ENCODE data around the gene PIERCE2.
"Not testable (repeated sequence)": the region's sequence is repeated elsewhere in the genome, so short reads cannot be mapped to it uniquely, and the experiment has no call there.

The PIERCE2 gene

GRCh38 chr15:55446379-55447029, 38.2 kb downstream of the PIERCE2 start:
- H3F3A ChIP-seq (ENCODE audit: insufficient read depth, low read length); H3K4me3 ChIP-seq (ENCODE audit: low read depth, low read length, poor library complexity, severe bottlenecking); H2AFZ ChIP-seq (ENCODE audit: low read length); H3K27me3 ChIP-seq (ENCODE audit: insufficient read depth, low read length); H3K4me2 ChIP-seq (ENCODE audit: low read length); H3K9ac ChIP-seq (ENCODE audit: low read length); H3K9me2 ChIP-seq (ENCODE audit: low read depth, low read length); H3K27ac ChIP-seq (ENCODE audit: low read depth, low read length, poor library complexity, severe bottlenecking); H3K79me2 ChIP-seq (ENCODE audit: insufficient read depth, low read length); H3K36me3 ChIP-seq (ENCODE audit: insufficient read depth, low read length); H3K4me1 ChIP-seq (ENCODE audit: insufficient read depth, low read length, severe bottlenecking); H3K9me3 ChIP-seq (ENCODE audit: low read length); H4K20me1 ChIP-seq (ENCODE audit: insufficient read depth, low read length): not testable (repeated sequence)

- H3K27ac ChIP-seq (ENCODE audit: low read depth, low read length, poor library complexity, severe bottlenecking); H3K27me3 ChIP-seq (ENCODE audit: insufficient read depth, low read length); H3K36me3 ChIP-seq (ENCODE audit: insufficient read depth, low read length); H3K9ac ChIP-seq (ENCODE audit: low read length); H3F3A ChIP-seq (ENCODE audit: insufficient read depth, low read length); H3K4me1 ChIP-seq (ENCODE audit: insufficient read depth, low read length, severe bottlenecking); H2AFZ ChIP-seq (ENCODE audit: low read length); H3K4me3 ChIP-seq (ENCODE audit: low read depth, low read length, poor library complexity, severe bottlenecking); H3K9me2 ChIP-seq (ENCODE audit: low read depth, low read length); H3K4me2 ChIP-seq (ENCODE audit: low read length); H3K9me3 ChIP-seq (ENCODE audit: low read length); H3K79me2 ChIP-seq (ENCODE audit: insufficient read depth, low read length); H4K20me1 ChIP-seq (ENCODE audit: insufficient read depth, low read length): not testable (repeated sequence)
Observed at GRCh38 chr15:55447030-55447394, 38.7 kb downstream of the PIERCE2 start.

DNA sequence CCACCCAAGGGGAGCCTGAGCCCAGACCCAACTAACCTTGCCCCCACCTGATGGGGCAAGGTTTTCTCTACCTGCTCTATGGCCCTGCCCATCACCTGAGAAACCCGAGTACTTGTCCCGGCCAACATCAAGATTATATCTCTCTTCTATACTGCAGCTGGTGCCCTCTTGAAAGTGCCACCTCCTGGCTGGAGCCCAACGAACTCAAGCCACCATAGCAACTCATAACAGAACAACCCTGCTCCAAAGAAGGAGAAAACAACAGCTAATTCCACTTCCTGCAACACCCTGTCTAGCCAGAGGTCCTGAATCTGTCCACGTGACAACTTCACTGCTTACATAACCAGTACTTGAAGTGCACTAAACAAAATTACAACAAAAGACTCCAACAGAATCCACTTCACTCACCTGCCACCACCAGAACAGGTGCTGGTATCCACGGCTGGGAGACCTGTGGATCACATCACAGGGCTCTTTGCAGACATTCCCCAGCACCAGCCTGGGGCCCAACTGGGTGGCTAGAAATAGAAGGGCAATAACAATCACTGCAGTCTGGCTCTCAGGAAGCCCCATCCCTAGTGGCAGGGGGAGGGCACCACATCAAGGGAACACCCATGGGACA, 49.2 kb downstream of the PIERCE2 start:
- H3F3A ChIP-seq (ENCODE audit: insufficient read depth, low read length) = no peaks in the 10 kb centered on the region
- 0 out of 2 replicates have a peak, but pooled peaks cover 2% of the 10 kb centered on the region for H3K9me3 ChIP-seq (ENCODE audit: low read length)
- H3K36me3 ChIP-seq (ENCODE audit: insufficient read depth, low read length) = peaks cover 14% of the 10 kb centered on the region; the same call in 1 of the 2 replicates
- no peaks in the 10 kb centered on the region for H3K79me2 ChIP-seq (ENCODE audit: insufficient read depth, low read length)
- H4K20me1 ChIP-seq (ENCODE audit: insufficient read depth, low read length) = no peaks in the 10 kb centered on the region
- no peak overlapping the region for H3K4me3 ChIP-seq (ENCODE audit: low read depth, low read length, poor library complexity, severe bottlenecking)
- H3K9me2 ChIP-seq (ENCODE audit: low read depth, low read length) = no peaks in the 10 kb centered on the region
- no peak for TF ChIP-seq EZH2 (IDR thresholded peaks at IDR 0.05; ENCODE audit: borderline replicate concordance, low read length)
- TF ChIP-seq, protein P1, sequence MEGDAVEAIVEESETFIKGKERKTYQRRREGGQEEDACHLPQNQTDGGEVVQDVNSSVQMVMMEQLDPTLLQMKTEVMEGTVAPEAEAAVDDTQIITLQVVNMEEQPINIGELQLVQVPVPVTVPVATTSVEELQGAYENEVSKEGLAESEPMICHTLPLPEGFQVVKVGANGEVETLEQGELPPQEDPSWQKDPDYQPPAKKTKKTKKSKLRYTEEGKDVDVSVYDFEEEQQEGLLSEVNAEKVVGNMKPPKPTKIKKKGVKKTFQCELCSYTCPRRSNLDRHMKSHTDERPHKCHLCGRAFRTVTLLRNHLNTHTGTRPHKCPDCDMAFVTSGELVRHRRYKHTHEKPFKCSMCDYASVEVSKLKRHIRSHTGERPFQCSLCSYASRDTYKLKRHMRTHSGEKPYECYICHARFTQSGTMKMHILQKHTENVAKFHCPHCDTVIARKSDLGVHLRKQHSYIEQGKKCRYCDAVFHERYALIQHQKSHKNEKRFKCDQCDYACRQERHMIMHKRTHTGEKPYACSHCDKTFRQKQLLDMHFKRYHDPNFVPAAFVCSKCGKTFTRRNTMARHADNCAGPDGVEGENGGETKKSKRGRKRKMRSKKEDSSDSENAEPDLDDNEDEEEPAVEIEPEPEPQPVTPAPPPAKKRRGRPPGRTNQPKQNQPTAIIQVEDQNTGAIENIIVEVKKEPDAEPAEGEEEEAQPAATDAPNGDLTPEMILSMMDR (IDR thresholded peaks at IDR 0.05; ENCODE audit: low read length) = no peak
- H3K27ac ChIP-seq (ENCODE audit: low read depth, low read length, poor library complexity, severe bottlenecking) = no peak overlapping the region
- H3K9ac ChIP-seq (ENCODE audit: low read length) = no peak overlapping the region
- no peaks in the 10 kb centered on the region for H3K27me3 ChIP-seq (ENCODE audit: insufficient read depth, low read length)
- H2AFZ ChIP-seq (ENCODE audit: low read length) = no peak overlapping the region
- H3K4me2 ChIP-seq (ENCODE audit: low read length) = no peak overlapping the region
- H3K4me1 ChIP-seq (ENCODE audit: insufficient read depth, low read length, severe bottlenecking) = peaks cover 6% of the 10 kb centered on the region

DNA sequence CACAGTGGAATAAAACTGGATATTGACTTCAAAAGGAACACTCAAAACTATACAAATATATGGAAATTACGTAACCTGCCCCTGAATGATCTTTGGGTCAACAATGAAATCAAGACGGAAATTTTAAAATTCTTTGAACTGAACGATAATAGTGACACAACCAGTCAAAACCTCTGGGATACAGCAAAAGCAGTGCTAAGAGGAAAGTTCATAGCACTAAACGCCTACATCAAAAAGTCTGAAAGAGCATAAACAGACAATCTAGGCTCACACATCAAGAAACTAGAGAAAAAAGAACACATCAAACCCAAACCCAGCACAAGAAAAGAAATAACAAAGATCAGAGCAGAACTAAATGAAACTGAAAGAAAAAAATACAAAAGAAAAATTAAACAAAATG, 53.2 kb downstream of the PIERCE2 start:
- Histone ChIP-seq H2AFZ (ENCODE audit: low read length) (no peak overlapping the region), H3K4me2 (ENCODE audit: low read length) (no peak overlapping the region), H3K27ac (ENCODE audit: low read depth, low read length, poor library complexity, severe bottlenecking) (no peak overlapping the region), H3K9ac (ENCODE audit: low read length) (no peak overlapping the region), H3F3A (ENCODE audit: insufficient read depth, low read length) (no peaks in the 10 kb centered on the region), H3K9me3 (ENCODE audit: low read length) (0 out of 2 replicates have a peak, but pooled peaks cover 2% of the 10 kb centered on the region), H3K4me1 (ENCODE audit: insufficient read depth, low read length, severe bottlenecking) (peaks cover 6% of the 10 kb centered on the region), H3K4me3 (ENCODE audit: low read depth, low read length, poor library complexity, severe bottlenecking) (no peak overlapping the region), H3K79me2 (ENCODE audit: insufficient read depth, low read length) (no peaks in the 10 kb centered on the region), H3K9me2 (ENCODE audit: low read depth, low read length) (no peaks in the 10 kb centered on the region), H3K36me3 (ENCODE audit: insufficient read depth, low read length) (peaks cover 25% of the 10 kb centered on the region; the same call in 1 of the 2 replicates), H4K20me1 (ENCODE audit: insufficient read depth, low read length) (no peaks in the 10 kb centered on the region), H3K27me3 (ENCODE audit: insufficient read depth, low read length) (no peaks in the 10 kb centered on the region)
- TF ChIP-seq, protein P1 (IDR thresholded peaks at IDR 0.05; ENCODE audit: low read length) = no peak
- TF ChIP-seq EZH2 (IDR thresholded peaks at IDR 0.05; ENCODE audit: borderline replicate concordance, low read length) = no peak
